ENCODE data around the gene EXTL2.
"Not testable (repeated sequence)": the region's sequence is repeated elsewhere in the genome, so short reads cannot be mapped to it uniquely, and the experiment has no call there.

DNA sequence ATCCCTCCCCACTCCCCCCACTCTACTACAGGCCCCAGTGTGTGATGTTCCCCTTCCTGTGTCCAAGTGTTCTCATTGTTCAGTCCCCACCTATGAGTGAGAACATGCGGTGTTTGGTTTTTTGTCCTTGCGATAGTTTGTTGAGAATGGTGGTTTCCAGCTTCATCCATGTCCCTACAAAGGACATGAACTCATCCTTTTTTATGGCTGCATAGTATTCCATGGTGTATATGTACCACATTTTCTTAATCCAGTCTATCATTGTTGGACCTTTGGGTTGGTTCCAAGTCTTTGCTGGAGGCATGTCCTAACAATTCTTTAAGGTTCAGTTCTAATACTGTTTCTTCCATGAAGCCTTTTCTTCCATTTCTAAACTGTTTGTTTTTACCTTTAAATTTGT lies 38.9 kb upstream of the EXTL2 start:
- TF ChIP-seq, protein P1, sequence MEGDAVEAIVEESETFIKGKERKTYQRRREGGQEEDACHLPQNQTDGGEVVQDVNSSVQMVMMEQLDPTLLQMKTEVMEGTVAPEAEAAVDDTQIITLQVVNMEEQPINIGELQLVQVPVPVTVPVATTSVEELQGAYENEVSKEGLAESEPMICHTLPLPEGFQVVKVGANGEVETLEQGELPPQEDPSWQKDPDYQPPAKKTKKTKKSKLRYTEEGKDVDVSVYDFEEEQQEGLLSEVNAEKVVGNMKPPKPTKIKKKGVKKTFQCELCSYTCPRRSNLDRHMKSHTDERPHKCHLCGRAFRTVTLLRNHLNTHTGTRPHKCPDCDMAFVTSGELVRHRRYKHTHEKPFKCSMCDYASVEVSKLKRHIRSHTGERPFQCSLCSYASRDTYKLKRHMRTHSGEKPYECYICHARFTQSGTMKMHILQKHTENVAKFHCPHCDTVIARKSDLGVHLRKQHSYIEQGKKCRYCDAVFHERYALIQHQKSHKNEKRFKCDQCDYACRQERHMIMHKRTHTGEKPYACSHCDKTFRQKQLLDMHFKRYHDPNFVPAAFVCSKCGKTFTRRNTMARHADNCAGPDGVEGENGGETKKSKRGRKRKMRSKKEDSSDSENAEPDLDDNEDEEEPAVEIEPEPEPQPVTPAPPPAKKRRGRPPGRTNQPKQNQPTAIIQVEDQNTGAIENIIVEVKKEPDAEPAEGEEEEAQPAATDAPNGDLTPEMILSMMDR (IDR thresholded peaks at IDR 0.05) = not testable (repeated sequence)
- TF ChIP-seq POLR2A (IDR thresholded peaks at IDR 0.05) = not testable (repeated sequence)
